ENCODE measurements around the gene NUDT22. TPM values are rescaled to one million over a fixed set of nuclear protein-coding genes. Genes with fewer than 3 reads are reported as not detected.

The NUDT22 gene
- total RNA-seq, 2 donors from 2014 or later: 73.3 to 95.6 TPM

- no peaks in the 10 kb centered on the region for H3K9me3 ChIP-seq
- H3K27me3 ChIP-seq: no peaks in the 10 kb centered on the region
- no peaks in the 10 kb centered on the region for H3K36me3 ChIP-seq
- TF ChIP-seq CTCF (IDR thresholded peaks at IDR 0.05): no peak
- H3K4me3 ChIP-seq: peak overlapping the region in 1 of 2 donors; percentile 22
- H3K27ac ChIP-seq: peak overlapping the region; percentile 86 to 87
- peak; percentile 98 for DNase-seq (ENCODE audit: low spot score)
- peaks cover 0 to 47% of the 10 kb centered on the region in 2 donors for H3K4me1 ChIP-seq
Observed at GRCh38 chr11:64181506-64182411, 44.3 kb upstream of the NUDT22 start.

- H3K27me3 ChIP-seq: no peaks in the 10 kb centered on the region
- TF ChIP-seq CTCF (IDR thresholded peaks at IDR 0.05): no peak
- H3K4me3 ChIP-seq: no peak overlapping the region
- H3K9me3 ChIP-seq: no peaks in the 10 kb centered on the region
- no peak for DNase-seq (ENCODE audit: low spot score)
- H3K36me3 ChIP-seq: peaks cover 4% of the 10 kb centered on the region
- peaks cover 0 to 55% of the 10 kb centered on the region in 2 donors for H3K4me1 ChIP-seq
- H3K27ac ChIP-seq: peak overlapping the region; percentile 6 to 94
Observed at GRCh38 chr11:64183890-64184289, 42.2 kb upstream of the NUDT22 start.

- peaks cover 0 to 65% of the 10 kb centered on the region in 2 donors for H3K4me1 ChIP-seq
- TF ChIP-seq CTCF (IDR thresholded peaks at IDR 0.05): peak in 1 of 2 donors; percentile 58
- peak overlapping the region; percentile 94 to 95 for H3K27ac ChIP-seq
Observed at GRCh38 chr11:64185175-64185692, 40.8 kb upstream of the NUDT22 start.

GRCh38 chr11:64185693-64186491 lies 40.2 kb upstream of the NUDT22 start, which contains the start of gene STIP1:
STIP1 (plus strand) TSS chr11:64186171; CDS start chr11:64186262, 91 bp downstream.
- Histone ChIP-seq H3K4me1 (peaks cover 0 to 61% of the 10 kb centered on the region in 2 donors), H3K27me3 (no peaks in the 10 kb centered on the region), H3K36me3 (peaks cover 4% of the 10 kb centered on the region), H3K9me3 (no peaks in the 10 kb centered on the region), H3K27ac (peak within 1 kb of the TSS; percentile 94 to 95), H3K4me3 (peak within 1 kb of the TSS; percentile 53 to 62)
- no peak for TF ChIP-seq CTCF (IDR thresholded peaks at IDR 0.05)
- peak; percentile 100 for DNase-seq (ENCODE audit: low spot score)

More at GRCh38 chr11:64185175-64185692, 40.8 kb upstream of the NUDT22 start:
- H3K9me3 ChIP-seq: no peaks in the 10 kb centered on the region
- peaks cover 4% of the 10 kb centered on the region for H3K36me3 ChIP-seq
- peak; percentile 96 for DNase-seq (ENCODE audit: low spot score)
- no peaks in the 10 kb centered on the region for H3K27me3 ChIP-seq
- peak overlapping the region; percentile 53 to 62 for H3K4me3 ChIP-seq

- TF ChIP-seq CTCF (IDR thresholded peaks at IDR 0.05): no peak
- no peaks in the 10 kb centered on the region for H3K9me3 ChIP-seq
- no peaks in the 10 kb centered on the region for H3K27me3 ChIP-seq
- DNase-seq (ENCODE audit: low spot score): no peak
- H3K4me1 ChIP-seq: peaks cover 0 to 54% of the 10 kb centered on the region in 2 donors
- no peak overlapping the region for H3K27ac ChIP-seq
- peaks cover 4% of the 10 kb centered on the region for H3K36me3 ChIP-seq
- no peak overlapping the region for H3K4me3 ChIP-seq
Observed at GRCh38 chr11:64186492-64187165, 39.4 kb upstream of the NUDT22 start.

Data from right atrium auricular region (tissue), 2 donors.